GM21529 (cell line): ENCODE results near the gene CSRP1.

Experiments used
- ATAC-seq: cut with Tn5 transposase; IDR thresholded peaks from one replicate; pipeline ENCODE4 v1.9.1; 2021; ENCODE audit not compliant: unreplicated experiment

CSRP1 gene

DNA sequence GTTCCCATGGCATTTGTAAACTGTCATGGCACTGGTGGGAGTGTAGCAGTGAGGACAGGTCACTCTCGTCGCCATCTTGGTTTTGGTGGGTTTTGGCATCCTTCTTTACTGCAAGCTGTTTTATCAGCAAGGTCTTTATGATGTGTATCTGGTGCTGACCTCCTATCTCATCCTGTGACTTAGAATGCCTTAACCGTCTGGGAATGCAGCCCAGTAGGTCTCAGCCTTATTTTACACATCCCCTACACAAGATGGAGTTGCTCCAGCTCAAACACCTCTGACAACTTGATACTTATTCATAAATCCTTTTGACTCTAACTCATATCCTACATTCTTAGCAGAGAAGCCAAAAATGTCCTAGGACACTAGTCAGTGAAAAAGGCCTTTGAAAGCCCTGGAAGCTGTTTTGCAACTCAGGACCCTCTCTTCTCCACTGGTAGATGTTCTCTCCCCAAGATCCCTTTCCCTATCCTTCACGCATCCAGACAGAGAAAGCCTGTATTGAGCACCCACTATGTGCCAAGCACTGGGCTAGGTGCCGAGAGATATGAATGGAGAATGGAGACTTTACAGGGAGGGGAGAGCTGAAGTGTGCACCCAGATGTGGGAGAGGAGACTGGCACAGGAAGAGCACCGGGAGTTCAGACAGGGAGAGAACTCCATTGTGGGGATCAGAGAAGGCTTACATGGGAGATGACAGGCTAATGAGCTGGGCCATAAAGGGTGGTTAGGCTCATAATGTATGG, 6.7 kb upstream of the CSRP1 start:
- ATAC-seq, result no peak

DNA sequence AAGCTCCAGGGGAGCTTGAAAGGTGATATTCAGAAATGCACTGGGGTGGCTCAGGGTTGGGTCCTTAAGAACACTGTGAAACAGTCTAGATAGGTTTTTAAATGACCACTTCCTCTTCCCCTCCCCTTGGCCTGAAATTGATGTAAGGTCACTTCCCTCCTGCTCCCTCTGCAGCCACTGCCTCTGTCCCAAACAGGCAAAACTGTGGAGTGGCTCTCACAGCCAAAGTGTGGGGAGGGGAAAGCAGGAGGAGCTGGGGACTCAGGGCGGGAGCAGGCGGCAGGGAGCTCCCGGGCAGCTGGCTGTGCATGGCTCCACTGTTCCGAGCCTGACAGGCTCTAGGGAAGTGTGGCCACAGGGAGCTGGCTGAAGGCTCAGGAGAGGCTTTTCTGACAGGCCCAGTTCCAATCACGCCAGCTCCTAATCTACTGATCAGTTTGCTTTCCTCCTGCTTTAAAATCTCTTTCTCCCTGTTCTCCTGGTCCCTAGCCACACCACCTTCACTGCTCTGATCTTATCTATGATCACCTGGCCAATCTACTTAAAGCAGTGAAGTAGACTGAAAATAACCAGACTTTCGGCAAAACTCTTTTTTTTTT, 5.1 kb upstream of the CSRP1 start:
- peak; percentile 41 for ATAC-seq

DNA sequence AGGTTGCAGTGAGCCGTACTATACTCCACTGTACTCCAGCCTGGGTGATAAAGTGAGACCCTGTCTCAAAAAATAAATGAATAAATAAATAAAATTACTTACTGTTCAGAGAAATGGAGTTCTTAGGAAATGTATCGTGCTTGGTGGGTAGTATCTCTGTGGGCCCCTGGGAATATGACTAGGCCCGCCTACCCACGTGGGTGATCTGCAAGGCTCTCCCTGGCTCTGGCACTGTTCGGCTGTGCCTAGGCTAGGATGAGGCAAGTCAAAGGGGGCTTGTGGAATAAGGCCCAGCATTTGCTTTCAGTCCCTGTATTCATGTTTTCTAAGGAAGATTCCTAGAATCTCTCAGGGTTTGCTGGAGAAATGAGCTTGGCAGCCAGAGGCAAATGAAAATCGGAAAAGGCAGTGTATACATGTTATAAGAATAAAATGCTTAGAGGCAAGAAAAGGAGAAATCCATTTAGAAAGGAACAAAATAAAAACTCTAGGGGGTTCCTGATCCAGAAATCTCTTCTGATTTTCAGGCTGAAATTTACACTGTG, 4.5 kb upstream of the CSRP1 start:
- no peak for ATAC-seq

DNA sequence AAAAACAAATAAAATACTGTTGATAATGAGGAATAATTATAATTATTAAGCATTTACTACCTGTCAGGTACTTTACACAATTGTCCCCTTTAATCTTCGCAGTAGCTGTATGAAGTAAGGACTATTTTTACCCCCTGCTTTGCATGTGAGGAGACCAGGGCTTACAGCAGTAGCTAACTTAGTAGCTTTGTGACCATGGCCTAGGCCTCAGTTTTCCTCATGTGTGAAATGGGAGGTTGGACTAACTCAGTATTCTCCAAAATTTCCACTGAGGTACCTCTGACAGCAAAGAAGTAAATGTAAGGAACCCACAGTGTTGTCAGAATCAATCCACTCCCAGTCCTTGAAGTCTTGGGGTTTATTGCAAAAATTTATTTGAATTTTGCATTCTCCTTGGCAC, 3.8 kb upstream of the CSRP1 start:
- ATAC-seq, result no peak

DNA sequence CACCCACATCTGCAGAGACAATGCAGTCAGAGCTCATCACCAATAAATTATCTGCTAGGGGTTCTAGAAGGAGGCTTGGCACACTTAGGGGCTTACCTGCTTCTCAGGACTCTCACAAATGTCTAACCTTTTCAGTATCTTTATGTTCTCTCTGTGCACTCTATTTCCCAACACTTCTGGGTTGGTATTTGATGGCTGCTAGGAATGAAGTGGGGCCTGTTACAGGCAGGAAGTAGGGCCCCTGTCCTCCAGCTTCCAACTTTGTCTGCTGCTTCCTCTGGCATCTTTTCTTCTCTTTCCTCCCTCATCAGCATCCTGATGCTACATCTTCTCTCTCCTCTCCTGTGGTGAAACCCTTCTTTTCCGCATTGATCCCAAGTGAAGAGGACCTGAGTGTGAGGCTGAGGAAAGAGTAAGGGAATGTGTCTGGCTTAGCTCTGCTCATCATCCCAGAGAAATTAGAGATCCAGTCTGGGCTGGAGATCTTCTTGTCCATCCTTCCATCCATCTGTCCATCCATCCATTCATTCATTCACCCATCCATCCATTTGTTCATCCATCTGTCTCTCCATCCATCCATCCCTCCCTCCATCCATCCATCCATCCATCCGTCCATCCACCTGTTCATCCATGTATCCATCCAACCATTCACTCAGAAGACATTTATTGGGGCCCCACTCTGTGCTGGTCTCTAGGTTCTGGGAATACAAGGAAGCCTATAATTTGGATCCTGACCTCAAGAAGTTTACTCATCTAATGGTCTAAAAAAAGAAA, 2.9 kb upstream of the CSRP1 start:
- ATAC-seq, result no peak

DNA sequence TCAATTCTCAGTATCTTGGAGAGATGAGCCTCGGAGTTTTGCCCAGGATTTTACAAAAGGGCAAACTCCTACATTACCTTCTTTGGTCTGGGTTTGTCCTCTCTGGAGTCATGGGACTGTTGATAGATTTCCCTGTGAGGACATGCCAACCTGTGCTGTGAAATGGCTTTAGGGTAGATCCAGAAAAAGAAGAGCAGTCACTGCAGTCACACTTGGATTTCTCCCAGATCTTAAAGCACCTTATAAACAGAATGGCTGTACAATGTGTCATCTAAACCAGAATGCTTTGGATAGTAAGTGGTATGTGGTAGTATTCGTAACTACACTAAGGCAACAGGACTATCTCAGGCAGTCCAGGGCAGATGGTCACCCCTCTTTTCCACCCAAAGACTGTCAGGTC, 1.9 kb upstream of the CSRP1 start:
- ATAC-seq, result no peak

DNA sequence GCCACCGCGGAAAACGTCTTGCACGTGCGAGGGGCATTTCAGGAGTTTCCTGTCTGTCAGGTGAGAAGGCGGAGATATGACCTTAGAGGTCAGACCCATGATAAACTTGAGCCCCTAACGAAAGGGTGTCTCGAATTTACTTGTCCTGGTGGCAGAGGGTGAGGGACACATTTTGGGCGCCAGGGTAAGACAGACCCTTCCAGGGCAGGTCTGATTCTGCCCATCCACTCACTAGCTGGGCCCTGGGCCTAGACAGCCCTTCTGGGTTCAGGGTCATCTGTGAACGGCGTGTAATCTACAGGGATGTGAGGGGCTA, 395 bp upstream of the CSRP1 start:
- ATAC-seq, result peak; percentile 1

DNA sequence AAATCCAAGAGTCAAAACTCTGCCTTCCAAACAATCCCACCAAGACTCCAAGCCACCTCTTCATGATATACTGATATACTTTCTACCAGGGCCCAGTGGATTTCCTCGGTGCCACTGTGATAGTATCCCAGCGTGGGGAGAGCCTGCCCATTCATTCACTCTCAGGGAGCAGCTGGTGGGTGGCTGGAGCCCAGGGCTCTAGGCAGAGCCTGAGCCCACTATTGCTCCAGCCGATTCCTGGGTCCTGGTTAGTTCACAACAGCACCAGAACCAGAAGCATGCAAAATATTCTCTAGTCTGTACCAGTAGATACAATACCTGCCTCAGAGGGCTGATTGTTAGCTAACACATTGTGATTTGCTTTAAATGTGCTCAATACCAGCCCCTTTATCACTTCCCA, 831 bp downstream of the CSRP1 start:
- ATAC-seq, result no peak

DNA sequence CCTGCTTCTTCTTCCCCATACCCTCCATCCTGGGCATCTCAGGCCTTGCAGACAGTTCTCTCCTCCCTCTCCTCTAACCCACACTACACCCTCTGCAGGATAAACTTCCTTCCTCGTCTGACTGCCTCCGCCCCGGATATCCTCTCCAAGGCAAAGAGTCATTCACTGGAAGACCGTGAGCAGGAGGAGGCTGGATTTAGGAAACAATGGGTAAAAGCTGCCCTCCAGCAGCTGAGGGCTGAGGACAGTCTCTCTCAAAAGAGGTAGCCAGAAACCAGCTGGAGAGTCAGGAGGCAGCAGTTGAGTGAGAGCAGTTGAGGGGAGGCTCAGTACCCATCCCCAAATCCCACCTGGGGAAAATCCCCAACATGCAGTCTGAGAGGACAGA, 1.4 kb downstream of the CSRP1 start:
- ATAC-seq, result no peak

DNA sequence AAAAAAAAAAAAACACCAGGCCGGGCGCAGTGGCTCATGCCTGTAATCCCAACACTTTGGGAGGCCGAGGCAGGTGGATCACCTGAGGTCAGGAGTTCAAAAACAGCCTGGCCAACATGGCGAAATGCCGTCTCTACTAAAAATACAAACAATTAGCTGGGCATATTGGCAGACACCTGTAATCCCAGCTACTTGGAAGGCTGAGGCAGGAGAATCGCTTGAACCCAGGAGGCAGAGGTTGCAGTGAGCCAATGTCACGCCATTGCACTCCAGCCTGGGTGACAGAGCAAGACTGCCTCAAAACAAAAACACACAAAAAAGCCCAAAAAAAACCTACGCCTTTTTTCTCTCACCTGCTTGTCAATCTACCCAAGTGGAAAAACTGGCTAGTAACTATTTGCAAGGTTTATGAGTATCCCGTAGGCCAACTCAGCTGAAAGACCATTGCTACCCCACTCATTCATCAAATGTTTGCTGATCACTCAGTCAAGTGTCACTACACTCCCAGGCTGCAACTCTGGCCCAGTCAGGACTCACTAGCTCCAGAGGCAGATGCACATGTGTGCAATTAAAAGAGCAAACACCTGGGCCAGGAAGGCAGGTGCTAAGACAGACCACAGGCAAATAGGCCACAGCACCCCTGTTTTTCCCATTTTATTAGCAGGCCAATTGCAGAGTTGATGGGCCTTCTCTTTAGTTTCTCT, 2.0 kb downstream of the CSRP1 start:
- no peak for ATAC-seq

DNA sequence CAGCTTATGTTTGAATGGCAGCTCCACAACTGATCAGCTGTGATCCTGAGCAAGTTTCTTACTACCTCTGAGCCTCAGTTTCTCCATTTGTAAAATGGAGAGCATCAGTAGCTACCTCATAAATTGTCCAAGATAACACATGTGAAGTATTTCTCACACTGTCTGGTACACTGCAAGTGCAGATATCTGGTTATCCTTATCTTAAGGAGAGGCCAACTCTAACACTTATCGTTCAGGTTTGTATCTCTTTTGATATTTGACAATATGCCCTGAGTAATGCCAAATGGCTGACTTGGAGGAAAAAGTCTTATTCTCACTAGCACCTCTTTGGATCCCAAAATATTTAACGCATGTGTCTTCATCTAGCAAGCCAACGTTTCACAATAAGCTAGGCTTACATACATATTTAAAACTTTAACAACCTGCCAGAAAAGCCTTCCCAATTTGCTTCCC, 2.7 kb downstream of the CSRP1 start:
- no peak for ATAC-seq

DNA sequence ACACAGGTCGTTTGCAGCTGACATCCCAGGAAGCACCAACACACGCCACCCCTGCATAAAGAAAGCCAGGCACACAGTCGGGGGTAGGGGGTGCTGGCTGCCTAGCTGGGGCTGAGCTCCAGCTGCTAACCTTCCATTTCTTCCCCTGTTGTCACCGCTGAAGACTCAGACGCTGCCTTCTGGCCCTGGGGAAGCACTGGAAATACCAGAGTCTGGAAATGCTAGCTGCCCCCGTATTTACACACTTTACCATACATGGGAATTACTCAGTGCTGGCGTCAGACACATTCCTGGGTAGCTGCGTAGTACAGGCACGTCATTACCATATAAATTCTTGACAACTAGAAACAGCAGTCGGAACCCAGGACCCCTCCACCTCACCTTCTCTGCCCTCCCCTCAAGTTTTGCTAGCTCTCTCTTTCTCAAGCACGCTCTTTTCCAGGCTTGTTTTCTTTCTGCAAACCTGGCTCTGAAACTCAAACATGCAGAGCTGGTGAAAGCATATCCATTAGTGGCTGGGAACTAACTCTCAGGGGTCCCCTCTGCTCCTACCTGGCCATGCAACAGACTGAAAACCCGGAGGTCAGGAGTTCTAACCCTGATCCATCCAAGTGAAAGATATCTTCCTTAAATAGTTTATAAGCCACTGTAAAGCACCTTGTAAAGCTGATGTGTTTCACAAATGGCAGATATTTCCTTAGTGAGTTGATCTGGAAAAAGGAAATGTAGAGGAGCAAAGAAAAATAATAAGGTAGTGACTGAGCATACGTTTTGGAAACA, 3.3 kb downstream of the CSRP1 start:
- no peak for ATAC-seq

DNA sequence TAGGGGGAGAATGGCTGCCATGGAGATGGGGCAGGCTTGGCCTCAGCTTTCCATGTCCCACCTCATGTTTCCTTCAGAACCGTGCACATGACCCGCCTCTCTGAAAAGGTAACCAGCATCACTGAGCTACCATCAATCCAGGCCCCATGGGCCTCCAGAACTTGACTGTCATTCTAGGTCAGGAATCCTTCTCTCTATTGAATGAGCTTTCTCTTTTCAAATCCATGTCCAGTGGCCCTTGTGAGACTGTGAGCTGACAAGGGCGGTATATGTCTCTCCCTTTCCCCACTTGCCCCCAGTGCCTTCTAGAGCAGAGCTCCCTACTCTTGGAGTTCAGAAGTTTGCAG, 4.4 kb downstream of the CSRP1 start:
- no peak for ATAC-seq

DNA sequence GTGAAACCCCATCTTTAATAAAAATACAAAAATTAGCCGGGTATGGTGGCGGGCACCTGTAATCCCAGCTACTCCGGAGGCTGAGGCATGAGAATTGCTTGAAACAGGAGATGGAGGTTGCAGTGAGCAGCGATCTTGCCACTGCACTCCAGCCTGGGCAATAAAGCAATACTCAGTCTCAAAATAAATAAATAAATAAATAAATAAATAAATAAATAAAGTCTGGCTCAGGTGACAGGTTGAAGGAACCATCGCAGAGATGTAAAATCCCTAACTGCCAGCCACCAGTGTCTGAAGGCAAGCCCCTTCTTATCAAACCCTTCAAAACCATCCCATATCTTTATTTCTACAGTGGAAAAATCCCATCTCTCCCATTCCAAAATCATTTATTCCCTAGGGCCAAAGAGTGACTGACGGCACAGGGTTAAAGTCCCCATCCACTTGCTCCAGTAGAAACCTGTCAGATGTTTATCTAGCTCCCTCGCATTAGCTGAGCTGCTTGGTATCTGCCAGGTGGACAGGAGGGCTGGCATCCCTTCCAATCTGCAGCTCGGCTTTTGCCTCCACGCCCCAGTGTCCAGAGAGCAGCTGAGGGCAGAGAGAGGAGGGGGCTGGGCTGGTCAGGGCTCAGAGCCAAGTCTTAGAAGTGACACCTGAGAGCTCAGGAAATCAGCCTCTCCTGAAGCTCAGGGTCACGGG, 5.0 kb downstream of the CSRP1 start:
- ATAC-seq, result no peak

DNA sequence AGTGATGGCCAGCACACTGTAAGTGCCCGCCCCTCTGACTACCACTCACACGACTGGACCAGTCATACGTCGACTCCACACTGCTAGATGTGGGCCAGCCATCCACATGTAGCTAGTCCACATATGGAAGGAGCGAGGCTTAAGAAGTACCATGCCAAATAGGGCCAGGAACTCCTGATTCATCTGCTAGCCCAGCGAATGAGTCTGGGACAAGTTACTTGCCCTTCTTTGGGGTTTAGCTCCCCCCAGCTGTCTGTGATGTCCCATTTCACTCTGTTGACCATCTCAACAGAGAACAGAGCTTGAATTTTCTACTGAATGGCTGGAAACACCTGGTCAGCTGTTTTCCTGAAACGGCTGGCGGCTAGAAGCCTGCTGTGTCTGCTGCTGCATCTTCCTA, 5.8 kb downstream of the CSRP1 start:
- ATAC-seq, result no peak

DNA sequence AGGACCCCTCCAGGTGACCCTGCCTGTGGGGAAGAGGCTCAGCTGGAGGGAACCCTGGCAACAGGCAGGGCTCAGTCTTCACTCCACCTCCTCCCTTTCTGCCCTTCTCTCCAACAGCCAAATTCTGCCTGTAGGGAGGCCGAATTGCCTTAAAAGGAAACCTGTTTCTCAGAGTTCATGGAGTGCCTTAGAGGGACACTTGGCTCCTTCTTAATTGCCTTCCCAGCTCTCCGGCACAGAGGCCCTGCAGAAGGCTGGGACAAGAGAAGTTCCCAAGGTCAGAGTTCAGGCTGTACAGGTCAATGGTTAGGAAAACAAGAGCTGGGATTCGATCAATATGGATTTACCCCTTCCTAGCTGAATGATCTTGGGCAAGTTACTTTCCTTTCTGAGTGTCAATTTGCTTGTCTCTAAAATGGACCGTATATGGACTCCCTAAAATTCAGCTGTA, 6.2 kb downstream of the CSRP1 start:
- no peak for ATAC-seq

DNA sequence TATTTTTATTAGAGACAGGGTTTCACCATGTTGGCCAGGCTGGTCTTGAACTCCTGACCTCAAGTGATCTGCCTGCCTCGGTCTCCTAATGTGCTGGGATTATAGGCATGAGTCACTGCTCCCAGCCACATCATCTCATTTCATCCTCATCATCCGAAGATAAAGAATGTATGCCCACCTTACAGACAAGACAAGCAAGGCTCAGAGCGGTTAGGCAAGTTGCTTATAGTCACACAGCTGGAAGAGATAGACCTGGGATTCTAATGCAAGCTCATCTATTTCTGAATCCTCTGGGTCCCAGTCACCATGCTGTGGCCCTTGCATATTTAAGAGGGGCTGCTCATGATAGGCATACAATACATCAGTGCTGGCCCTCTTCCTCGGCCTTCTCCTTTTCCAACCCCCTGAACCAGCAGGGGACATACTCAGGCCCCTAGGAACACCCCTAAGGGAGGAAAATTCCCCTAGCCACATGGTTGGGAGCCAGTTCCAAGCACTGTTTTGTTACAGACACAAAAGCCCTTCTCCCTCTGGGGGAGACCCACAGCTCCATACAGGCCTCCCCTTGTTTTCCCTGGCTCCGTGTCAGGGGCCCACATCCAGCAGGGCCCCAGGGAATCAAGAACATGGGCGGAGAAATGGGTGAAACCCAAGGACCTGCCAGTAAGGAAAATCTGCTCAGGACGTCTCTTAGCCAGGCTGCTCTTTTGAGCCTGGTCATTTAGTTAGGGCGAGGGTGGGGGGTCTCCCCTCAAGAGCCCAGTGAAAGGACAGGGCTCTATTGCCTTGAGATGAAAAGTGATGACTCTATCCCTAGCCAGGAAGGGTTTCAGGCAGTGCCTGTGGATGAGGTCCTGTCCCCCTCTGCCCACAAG, 6.9 kb downstream of the CSRP1 start:
- ATAC-seq, result no peak

DNA sequence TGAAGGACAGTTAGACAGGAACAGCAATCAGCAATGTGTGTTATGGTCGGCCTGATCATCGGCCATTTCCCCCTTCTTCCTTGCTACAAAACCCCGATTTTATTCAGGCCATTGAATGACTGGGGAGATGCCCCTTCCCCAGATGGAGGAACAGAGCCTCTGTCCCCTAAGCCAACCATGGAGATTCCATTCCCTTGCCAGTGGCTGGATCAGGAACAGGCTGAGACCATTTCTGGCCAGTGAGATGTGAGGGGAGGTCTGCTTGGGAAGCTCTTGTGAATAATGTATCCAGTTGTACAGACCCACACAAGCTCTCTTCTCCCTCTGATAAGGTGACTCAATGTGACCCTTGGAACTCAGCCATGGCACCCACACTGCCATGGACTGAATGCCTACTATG, 7.7 kb downstream of the CSRP1 start:
- no peak for ATAC-seq

DNA sequence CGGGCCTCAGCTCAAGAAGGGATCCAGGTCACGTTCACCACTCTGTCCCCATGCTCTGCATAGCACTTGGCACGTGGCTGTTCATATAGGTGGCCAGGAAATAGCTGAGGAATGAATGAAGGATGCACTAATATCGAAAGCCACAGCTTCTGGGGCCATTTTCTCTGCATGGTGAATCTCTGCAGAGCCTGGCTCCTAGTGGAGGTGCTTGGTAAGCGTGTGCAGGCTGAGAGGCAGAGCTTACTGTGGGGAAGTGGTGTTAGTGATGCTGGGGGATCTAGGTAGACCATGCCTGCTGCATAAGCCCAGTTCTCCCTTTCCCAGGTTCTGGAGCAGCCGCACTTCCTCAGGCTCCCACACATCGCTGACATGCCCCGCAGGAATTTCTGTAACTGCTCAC, 8.3 kb downstream of the CSRP1 start:
- no peak for ATAC-seq
